SK-N-SH (cell line): ENCODE data around the gene TMEM271.
"Not testable (repeated sequence)": the region's sequence is repeated elsewhere in the genome, so short reads cannot be mapped to it uniquely, and the experiment has no call there.

ENCODE experiments used
- CHD2 ChIP-seq: fragments of 150-350 bp; IDR thresholded peaks from 2 replicates; pipeline ENCODE4 v1.6.1; 2018; ENCODE audit warnings: low read length; ENCODE audit not compliant: partially characterized antibody
- EZH2phosphoT487 ChIP-seq: fragments of 200-600 bp; sonication (generic); IDR thresholded peaks from 2 replicates; pipeline ENCODE4 v1.6.1; 2017; ENCODE audit warnings: low read depth, mixed run types, mild to moderate bottlenecking, antibody characterized with exemption, moderate library complexity, borderline replicate concordance
- FOXM1 ChIP-seq: IDR thresholded peaks from 2 replicates; pipeline ENCODE4 v1.4.0; 2012; ENCODE audit warnings: low read depth, mild to moderate bottlenecking
- GABPA ChIP-seq: IDR thresholded peaks from 2 replicates; pipeline ENCODE4 v1.4.0; 2012; ENCODE audit warnings: low read depth, mild to moderate bottlenecking
- JUND ChIP-seq: IDR thresholded peaks from 2 replicates; pipeline ENCODE4 v1.4.0; 2012
- MAX ChIP-seq: IDR thresholded peaks from 2 replicates; pipeline ENCODE4 v1.4.0; 2012; ENCODE audit warnings: low read depth
- RAD21 ChIP-seq: IDR thresholded peaks from 2 replicates; pipeline ENCODE4 v1.6.1; 2012; ENCODE audit warnings: mild to moderate bottlenecking, low read length
- RCOR1 ChIP-seq: fragments of 150-350 bp; IDR thresholded peaks from 2 replicates; pipeline ENCODE4 v1.6.1; 2017; ENCODE audit warnings: antibody characterized with exemption, low read length
- SIN3A ChIP-seq: IDR thresholded peaks from 2 replicates; pipeline ENCODE4 v1.6.1; 2012; ENCODE audit warnings: low read depth, mild to moderate bottlenecking, low read length, moderate library complexity, borderline replicate concordance
- SMC3 ChIP-seq: IDR thresholded peaks from 2 replicates; pipeline ENCODE4 v1.6.1; 2012; ENCODE audit warnings: low read depth, low read length, improper control_type of control experiment
- USF2 ChIP-seq: fragments of 150-350 bp; IDR thresholded peaks from 2 replicates; pipeline ENCODE4 v1.6.1; 2017; ENCODE audit warnings: antibody characterized with exemption, low read length, low read depth, borderline replicate concordance
- YY1 ChIP-seq: IDR thresholded peaks from 2 replicates; pipeline ENCODE4 v1.4.0; 2012; ENCODE audit warnings: low read depth, mild to moderate bottlenecking
- TF ChIP-seq, protein P1 (sequence below): fragments of 200-600 bp; sonication (generic); IDR thresholded peaks from 2 replicates; pipeline ENCODE4 v1.6.1; 2017; ENCODE audit warnings: antibody characterized with exemption, mild to moderate bottlenecking, moderate library complexity
- TF ChIP-seq, protein P2 (sequence below): IDR thresholded peaks from 2 replicates; pipeline ENCODE4 v1.4.0; 2012; ENCODE audit warnings: low read depth, borderline replicate concordance

- TF ChIP-seq, protein P1, sequence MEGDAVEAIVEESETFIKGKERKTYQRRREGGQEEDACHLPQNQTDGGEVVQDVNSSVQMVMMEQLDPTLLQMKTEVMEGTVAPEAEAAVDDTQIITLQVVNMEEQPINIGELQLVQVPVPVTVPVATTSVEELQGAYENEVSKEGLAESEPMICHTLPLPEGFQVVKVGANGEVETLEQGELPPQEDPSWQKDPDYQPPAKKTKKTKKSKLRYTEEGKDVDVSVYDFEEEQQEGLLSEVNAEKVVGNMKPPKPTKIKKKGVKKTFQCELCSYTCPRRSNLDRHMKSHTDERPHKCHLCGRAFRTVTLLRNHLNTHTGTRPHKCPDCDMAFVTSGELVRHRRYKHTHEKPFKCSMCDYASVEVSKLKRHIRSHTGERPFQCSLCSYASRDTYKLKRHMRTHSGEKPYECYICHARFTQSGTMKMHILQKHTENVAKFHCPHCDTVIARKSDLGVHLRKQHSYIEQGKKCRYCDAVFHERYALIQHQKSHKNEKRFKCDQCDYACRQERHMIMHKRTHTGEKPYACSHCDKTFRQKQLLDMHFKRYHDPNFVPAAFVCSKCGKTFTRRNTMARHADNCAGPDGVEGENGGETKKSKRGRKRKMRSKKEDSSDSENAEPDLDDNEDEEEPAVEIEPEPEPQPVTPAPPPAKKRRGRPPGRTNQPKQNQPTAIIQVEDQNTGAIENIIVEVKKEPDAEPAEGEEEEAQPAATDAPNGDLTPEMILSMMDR: not testable (repeated sequence)
- not testable (repeated sequence) for TF ChIP-seq RAD21, JUND, MAX, SMC3, USF2, SIN3A, RCOR1, YY1, CHD2, EZH2phosphoT487, GABPA, FOXM1
- TF ChIP-seq, protein P2, sequence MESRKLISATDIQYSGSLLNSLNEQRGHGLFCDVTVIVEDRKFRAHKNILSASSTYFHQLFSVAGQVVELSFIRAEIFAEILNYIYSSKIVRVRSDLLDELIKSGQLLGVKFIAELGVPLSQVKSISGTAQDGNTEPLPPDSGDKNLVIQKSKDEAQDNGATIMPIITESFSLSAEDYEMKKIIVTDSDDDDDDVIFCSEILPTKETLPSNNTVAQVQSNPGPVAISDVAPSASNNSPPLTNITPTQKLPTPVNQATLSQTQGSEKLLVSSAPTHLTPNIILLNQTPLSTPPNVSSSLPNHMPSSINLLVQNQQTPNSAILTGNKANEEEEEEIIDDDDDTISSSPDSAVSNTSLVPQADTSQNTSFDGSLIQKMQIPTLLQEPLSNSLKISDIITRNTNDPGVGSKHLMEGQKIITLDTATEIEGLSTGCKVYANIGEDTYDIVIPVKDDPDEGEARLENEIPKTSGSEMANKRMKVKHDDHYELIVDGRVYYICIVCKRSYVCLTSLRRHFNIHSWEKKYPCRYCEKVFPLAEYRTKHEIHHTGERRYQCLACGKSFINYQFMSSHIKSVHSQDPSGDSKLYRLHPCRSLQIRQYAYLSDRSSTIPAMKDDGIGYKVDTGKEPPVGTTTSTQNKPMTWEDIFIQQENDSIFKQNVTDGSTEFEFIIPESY: not testable (repeated sequence)
Observed at GRCh38 chr4:550268-550667, 25.8 kb downstream of the TMEM271 start.
